Dedifferentiated amniotic fluid mesenchymal stem cell (primary cell): ENCODE measurements around the gene GORAB.
A peak's percentile ranks its signal among the peaks of the same experiment; 100 is the strongest.

Source experiments
- DNase-seq: peaks from one replicate; pipeline ENCODE4 v3.0.0-alpha.2; 2016; ENCODE audit errors: extremely low spot score

Gene GORAB

DNA sequence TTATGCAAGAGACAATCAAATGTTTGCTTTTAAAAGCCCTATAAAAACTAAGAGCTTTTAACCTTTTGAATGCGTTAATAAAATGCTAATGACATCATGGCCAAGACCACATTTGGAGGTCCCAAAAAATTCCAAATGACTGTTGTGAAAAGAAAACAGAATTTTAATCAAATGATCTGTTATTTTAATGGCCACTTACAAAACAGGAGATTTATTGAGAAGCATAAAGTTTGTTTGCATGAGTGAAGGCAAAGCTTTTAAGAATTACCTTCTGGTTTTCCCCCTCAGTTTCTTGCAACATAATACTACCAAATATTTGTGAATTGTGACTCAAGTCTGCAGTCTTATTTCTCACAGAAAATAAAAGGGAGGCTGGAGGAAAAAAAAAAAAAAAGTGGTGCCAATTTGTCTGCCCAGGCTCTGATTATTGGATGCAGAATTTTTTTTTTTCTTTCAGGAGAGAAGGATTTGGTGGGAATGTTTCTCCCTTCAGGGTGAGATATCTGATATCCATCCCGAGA, 60.7 kb downstream of the GORAB start:
- DNase-seq = peak; percentile 31

DNA sequence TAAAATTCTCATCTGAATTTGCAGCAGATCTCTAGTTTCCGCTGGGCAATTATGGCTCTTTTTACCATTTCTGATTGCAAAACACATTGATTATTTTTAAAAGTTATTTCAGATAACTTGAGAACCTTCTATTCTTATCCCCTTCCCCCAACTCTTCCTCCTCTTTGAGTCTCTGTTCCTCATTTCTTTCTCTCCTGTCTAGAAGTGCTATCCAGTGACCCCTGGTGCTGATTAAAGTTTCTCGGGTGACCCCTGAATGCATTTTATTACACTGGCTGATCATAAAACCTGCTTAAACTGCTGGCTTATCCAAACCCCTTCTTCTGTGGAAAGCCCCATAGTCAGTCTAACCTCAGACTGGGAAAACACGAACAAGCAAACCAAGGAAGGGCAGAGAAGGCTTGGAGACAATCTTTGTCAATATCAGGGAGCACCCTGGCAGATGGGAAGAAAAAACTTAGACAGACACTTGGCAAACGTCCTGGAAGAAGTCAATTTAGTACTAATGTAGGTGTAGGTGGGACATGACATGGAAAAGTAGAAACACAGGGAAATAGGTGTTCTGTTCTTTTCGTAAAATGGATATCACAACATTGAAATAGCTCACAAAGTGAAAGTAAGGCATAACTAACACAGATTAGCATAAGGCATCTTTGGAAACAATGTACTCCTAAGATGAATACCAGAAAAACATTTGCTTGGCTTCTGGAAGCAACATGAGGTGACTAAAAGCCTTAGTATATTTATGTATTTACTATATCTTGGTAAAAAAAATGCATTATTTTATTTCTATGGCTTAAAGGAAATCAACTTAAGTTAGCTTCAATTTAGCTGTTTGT, 61.4 kb downstream of the GORAB start:
- DNase-seq = no peak

DNA sequence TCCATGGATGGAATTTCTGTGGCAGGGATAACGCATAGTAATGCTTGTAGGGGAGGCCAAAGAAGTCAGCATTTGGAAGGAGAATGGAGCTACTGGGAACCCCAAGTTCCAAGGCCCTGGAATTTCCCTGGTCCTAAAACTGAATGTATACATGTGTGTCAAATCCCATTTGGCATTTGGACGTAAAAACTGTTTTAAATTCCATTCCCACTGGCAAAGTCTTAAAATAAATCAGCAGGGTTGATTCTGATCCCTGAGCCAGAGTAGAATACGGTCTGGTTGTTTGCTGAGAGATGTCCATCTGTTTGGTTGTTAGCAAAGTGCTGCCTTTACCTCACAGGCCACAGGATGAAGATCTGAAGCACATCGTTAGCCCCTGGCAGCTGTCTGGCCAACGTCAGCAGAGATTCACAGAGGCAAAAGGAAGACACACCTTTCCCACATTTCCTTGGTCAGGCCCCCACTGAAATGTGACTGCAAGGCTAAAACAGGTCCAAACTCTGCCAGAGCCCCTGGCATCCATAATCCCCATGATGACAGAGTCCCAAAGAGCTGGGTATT, 62.2 kb downstream of the GORAB start:
- no peak for DNase-seq

DNA sequence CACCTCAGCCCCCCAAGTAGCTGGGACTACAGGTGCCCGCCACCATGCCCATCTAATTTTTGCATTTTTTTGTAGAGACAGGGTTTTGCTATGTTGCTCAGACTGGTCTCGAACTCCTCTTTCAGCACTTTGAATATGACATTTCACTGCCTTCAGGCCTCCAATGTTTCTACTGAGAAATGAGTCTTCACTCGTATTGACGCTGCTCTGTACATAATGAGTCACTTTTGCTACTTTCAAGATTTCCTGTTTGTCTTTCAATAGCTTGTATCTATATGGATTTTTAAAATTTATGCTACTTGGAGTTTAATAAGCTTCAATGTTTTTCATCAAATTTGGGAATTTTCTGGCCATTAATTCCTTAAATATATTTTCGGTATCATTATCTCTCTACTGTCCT, 64.7 kb downstream of the GORAB start:
- DNase-seq = no peak

DNA sequence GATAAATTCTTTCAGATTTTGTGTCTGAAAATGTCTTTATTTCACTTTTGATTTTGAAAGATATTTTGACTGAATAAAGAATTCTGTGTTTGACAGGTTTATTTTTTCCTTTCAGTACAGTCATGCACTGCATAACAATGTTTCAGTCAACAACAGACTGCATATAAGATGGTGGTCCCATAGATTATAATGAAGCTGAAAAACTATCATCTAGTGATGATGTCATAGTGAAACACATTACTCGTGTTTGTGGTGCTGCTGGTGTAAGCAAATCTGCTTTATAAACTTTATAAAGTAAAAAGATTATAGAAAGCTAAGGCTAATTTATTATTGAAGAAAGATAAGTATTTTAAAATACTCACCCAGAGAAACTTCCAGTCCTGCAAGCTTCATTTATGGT, 66.7 kb downstream of the GORAB start:
- no peak for DNase-seq

DNA sequence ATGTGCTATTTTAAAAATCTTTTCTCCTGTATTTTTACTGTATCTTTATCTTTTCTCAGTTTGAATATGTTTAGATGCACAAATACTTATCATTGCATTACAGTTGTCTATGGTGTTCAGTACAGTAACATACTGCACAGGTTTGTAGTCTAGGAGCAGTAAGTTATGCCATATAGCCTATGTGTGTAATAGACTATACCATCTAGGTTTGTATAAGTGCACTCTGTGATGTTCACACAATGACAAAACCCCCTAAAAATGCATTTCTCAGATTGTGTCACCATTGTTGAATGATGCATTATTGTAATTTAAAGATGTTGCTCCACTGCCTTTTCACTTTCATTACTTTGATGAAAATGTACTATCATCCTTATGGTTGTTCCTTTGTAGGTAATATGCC, 67.1 kb downstream of the GORAB start:
- DNase-seq = no peak

DNA sequence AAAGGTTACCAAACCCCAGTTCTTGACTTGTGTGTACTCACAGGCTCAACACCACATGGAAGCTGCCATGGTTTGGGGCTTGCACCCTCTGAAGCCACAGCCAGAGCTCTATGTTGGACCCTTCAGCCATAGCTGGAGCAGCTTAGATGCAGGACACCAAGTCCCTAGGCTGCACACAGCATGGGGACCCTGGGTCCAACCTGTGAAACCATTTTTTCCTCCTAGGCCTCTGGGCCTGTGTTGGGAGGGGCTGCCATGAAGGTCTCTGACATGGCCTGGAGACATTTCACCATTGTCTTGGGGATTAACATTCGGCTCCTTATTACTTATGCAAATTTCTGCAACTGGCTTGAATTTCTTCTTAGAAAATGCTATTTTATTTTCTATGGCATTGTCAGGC, 69.9 kb downstream of the GORAB start:
- no peak for DNase-seq
